Tibial nerve (tissue), 4 donors: Measurements from ENCODE around the gene ZW10. TPM values are rescaled to one million over a fixed set of nuclear protein-coding genes. Genes with fewer than 3 reads are reported as not detected.

Experiments
- DNase-seq, 2 donors: peaks; one replicate each; pipeline ENCODE4 v3.0.0-alpha.2; 2019; ENCODE audit warnings: low spot score in 2 of 2
- H3K27ac ChIP-seq, 4 donors: fragments of 200-600 bp; sonication (generic) in 3 of 4; one replicate each; pipeline ENCODE4 v1.5.1; 2017 to 2019; ENCODE audit warnings: mild to moderate bottlenecking in 1 of 4
- H3K27me3 ChIP-seq, 2 donors: fragments of 200-600 bp; sonication (generic) in 1 of 2; one replicate each; pipeline versions ENCODE4 v1.5.1 to v1.6.0; 2017 to 2019
- H3K36me3 ChIP-seq, 3 donors: fragments of 200-600 bp; sonication (generic); one replicate each; pipeline ENCODE4 v1.5.1; 2018 to 2019
- H3K4me1 ChIP-seq, 4 donors: fragments of 200-600 bp; sonication (generic) in 3 of 4; one replicate each; pipeline ENCODE4 v1.5.1; 2017 to 2019
- H3K4me3 ChIP-seq, 4 donors: fragments of 200-600 bp; sonication (generic) in 3 of 4; one replicate each; pipeline ENCODE4 v1.5.1; 2017 to 2019; ENCODE audit warnings: mild to moderate bottlenecking in 1 of 4, moderate library complexity in 1 of 4
- H3K9me3 ChIP-seq, 4 donors: fragments of 200-600 bp; sonication (generic) in 3 of 4; one replicate each; pipeline ENCODE4 v1.5.1; 2017 to 2019
- CTCF ChIP-seq, 5 experiments: fragments of 200-600 bp in 3 of 5; fragments of 450-650 bp in 2 of 5; sonication (generic) in 3 of 5; IDR thresholded peaks; one replicate each; pipeline ENCODE4 v1.5.1; 2016 to 2019; ENCODE audit warnings: antibody characterized with exemption in 5 of 5, mild to moderate bottlenecking in 3 of 5, moderate library complexity in 2 of 5
- EP300 ChIP-seq, 2 donors: sonication (generic); formaldehyde crosslinking; IDR thresholded peaks; one replicate each; pipeline ENCODE4 v1.6.1; 2017; ENCODE audit warnings: antibody characterized with exemption in 2 of 2, mild to moderate bottlenecking in 1 of 2
- POLR2A ChIP-seq, 2 donors: fragments of 450-650 bp; IDR thresholded peaks; one replicate each; pipeline ENCODE4 v1.6.1; 2017; ENCODE audit warnings: antibody characterized with exemption in 2 of 2, mild to moderate bottlenecking in 2 of 2, moderate library complexity in 2 of 2
- WGBS, 2 donors: methylation state at CpG; one replicate each; pipeline ENCODE4 v1.1.5; 2018; 5-methylcytosine and 5-hydroxymethylcytosine counted together
- total RNA-seq, 4 donors: library from RNA; depleted of rRNA; stranded (reverse); fragments of >200 nt; gene quantifications; one replicate each; pipeline ENCODE4 v1.1.0, GENCODE V29; 2016

ZW10 gene
- total RNA-seq, 4 donors from 2014 or later = 9.8 to 14.2 (median 12.6) TPM

- Histone ChIP-seq H3K4me3 (no peak overlapping the region), H3K27ac (no peak overlapping the region), H3K9me3 (no peaks in the 10 kb centered on the region), H3K4me1 (peaks cover 0 to 26% (median 0%) of the 10 kb centered on the region in 4 donors), H3K27me3 (no peaks in the 10 kb centered on the region), H3K36me3 (peaks cover 0 to 45% (median 2%) of the 10 kb centered on the region in 3 donors)
- peak in 1 of 2 donors; percentile 36 for DNase-seq
- TF ChIP-seq CTCF (IDR thresholded peaks at IDR 0.05) (peak; percentile 32 to 64 (median 55)), POLR2A (IDR thresholded peaks at IDR 0.05) (no peak), EP300 (IDR thresholded peaks at IDR 0.05) (no peak)
- WGBS, 2 donors = 32 to 37% methylated on average over 4 of the region's 4 CpGs
Observed at GRCh38 chr11:113730887-113731726, 42.4 kb downstream of the ZW10 start.

- no peak overlapping the region for H3K4me3 ChIP-seq
- H3K36me3 ChIP-seq = peaks cover 0 to 28% (median 2%) of the 10 kb centered on the region in 3 donors
- H3K4me1 ChIP-seq = peaks cover 0 to 33% (median 0%) of the 10 kb centered on the region in 4 donors
- DNase-seq = no peak
- no peak overlapping the region for H3K27ac ChIP-seq
- H3K9me3 ChIP-seq = no peaks in the 10 kb centered on the region
- no peaks in the 10 kb centered on the region for H3K27me3 ChIP-seq
- no peak for TF ChIP-seq EP300 (IDR thresholded peaks at IDR 0.05)
- no peak for TF ChIP-seq POLR2A (IDR thresholded peaks at IDR 0.05)
- TF ChIP-seq CTCF (IDR thresholded peaks at IDR 0.05) = no peak
- WGBS, 2 donors = 69 to 77% methylated on average over 5 of the region's 5 CpGs
Observed at GRCh38 chr11:113729456-113729855, 44.0 kb downstream of the ZW10 start.

GRCh38 chr11:113728814-113729213 lies 44.7 kb downstream of the ZW10 start:
- no peak overlapping the region for H3K4me3 ChIP-seq

GRCh38 chr11:113725913-113726312 lies 47.6 kb downstream of the ZW10 start:
- WGBS, 2 donors = 68 to 76% methylated on average over 3 of the region's 3 CpGs
- Histone ChIP-seq H3K27me3 (no peaks in the 10 kb centered on the region), H3K4me1 (peaks cover 0 to 54% (median 10%) of the 10 kb centered on the region in 4 donors), H3K4me3 (no peak overlapping the region), H3K27ac (no peak overlapping the region), H3K9me3 (no peaks in the 10 kb centered on the region), H3K36me3 (peaks cover 0 to 6% (median 0%) of the 10 kb centered on the region in 3 donors)
- no peak for DNase-seq
- TF ChIP-seq CTCF (IDR thresholded peaks at IDR 0.05) = no peak
- TF ChIP-seq POLR2A (IDR thresholded peaks at IDR 0.05) = no peak

More at GRCh38 chr11:113728814-113729213, 44.7 kb downstream of the ZW10 start:
- H3K4me1 ChIP-seq = peaks cover 0 to 40% (median 2%) of the 10 kb centered on the region in 4 donors
- no peaks in the 10 kb centered on the region for H3K27me3 ChIP-seq
- H3K27ac ChIP-seq = no peak overlapping the region
- DNase-seq = no peak
- WGBS, 2 donors = 82 to 91% methylated on average over 3 of the region's 3 CpGs
- H3K9me3 ChIP-seq = no peaks in the 10 kb centered on the region
- H3K36me3 ChIP-seq = peaks cover 0 to 22% (median 2%) of the 10 kb centered on the region in 3 donors
- no peak for TF ChIP-seq EP300 (IDR thresholded peaks at IDR 0.05)
- no peak for TF ChIP-seq POLR2A (IDR thresholded peaks at IDR 0.05)
- TF ChIP-seq CTCF (IDR thresholded peaks at IDR 0.05) = no peak

GRCh38 chr11:113725407-113725806 lies 48.1 kb downstream of the ZW10 start:
- H3K9me3 ChIP-seq = no peaks in the 10 kb centered on the region
- H3K4me3 ChIP-seq = no peak overlapping the region
- H3K27me3 ChIP-seq = no peaks in the 10 kb centered on the region
- no peak for DNase-seq
- H3K4me1 ChIP-seq = peaks cover 0 to 49% (median 10%) of the 10 kb centered on the region in 4 donors
- WGBS, 2 donors = 77 to 83% methylated on average over 5 of the region's 5 CpGs
- peaks cover 0 to 11% (median 0%) of the 10 kb centered on the region in 3 donors for H3K36me3 ChIP-seq
- TF ChIP-seq CTCF (IDR thresholded peaks at IDR 0.05) = no peak
- no peak for TF ChIP-seq POLR2A (IDR thresholded peaks at IDR 0.05)
- TF ChIP-seq EP300 (IDR thresholded peaks at IDR 0.05) = no peak
- no peak overlapping the region for H3K27ac ChIP-seq
